ENCODE results near the gene DBX1.
A peak's percentile ranks its signal among the peaks of the same experiment; 100 is the strongest.
"Not testable (repeated sequence)": the region's sequence is repeated elsewhere in the genome, so short reads cannot be mapped to it uniquely, and the experiment has no call there.

DBX1 gene, protein sequence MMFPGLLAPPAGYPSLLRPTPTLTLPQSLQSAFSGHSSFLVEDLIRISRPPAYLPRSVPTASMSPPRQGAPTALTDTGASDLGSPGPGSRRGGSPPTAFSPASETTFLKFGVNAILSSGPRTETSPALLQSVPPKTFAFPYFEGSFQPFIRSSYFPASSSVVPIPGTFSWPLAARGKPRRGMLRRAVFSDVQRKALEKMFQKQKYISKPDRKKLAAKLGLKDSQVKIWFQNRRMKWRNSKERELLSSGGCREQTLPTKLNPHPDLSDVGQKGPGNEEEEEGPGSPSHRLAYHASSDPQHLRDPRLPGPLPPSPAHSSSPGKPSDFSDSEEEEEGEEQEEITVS

DNA sequence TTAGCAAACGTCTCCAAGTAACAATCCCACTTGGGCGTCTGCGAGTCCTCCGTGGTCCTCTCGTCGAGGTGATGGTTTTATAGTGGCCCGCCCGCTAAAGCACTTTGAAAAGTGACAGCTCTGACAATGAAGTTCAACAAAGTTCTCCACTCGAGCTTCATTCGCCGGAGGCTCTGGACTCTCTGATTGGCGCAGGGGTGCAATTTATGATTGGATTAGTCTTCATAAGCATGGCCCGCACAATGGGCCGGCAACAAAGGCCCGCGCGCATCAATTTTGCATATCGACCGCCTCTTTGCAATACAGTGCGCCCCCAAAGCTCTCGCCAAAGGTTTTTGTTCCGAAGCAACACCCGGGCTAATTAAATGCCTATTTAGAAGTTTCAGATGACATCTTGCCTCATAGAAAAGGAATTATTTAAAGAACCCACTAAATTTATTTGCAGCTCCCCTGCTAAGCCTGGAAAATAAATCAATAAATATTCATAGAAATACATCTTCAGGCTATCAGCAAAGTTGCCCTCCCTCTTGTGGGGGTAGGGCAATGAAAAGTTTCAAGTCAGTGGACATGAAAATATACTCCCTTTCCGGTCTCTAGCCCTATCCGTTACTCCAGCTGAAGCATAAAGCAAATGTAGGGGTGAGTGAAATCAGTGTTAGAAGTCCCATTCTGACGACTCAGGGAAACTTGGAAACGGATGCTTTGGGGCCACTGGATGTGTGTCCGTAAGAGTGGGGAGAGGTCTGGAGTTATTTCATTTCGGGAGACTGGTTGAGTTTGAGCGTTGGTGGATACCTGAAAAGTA, at the start of gene DBX1:
TSS of gene DBX1 (minus strand) at position 51 of the 805 bp plus-strand sequence. CDS start 151 bp downstream, outside the sequence.
- DNase-seq = no peak

DNA sequence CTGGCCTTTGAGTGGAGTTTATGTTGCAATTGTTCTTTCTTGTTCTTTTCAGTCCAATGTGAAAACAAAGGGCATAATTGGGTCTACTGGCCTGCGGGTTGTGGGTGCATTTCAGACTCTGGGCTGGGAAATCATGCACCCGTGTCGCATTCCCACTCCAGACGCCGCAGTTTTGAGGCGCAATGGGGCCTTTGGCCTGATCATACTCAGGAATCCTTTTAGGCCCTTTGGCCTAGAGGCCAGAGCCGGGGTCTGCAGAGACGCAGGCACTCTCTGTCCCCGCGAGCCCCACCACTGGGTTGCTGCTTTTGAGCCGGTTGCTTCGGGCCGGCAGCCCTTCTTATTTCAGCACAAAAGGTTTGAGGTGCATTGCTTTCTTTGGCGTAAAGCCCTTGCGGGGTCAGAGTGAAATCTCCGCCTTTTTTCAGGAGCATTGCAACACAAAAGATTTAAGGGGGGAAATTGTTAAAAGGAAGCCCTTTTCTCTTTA, 48.4 kb upstream of the DBX1 start:
- DNase-seq = peak in 1 of 56 donors; percentile 38

DNA sequence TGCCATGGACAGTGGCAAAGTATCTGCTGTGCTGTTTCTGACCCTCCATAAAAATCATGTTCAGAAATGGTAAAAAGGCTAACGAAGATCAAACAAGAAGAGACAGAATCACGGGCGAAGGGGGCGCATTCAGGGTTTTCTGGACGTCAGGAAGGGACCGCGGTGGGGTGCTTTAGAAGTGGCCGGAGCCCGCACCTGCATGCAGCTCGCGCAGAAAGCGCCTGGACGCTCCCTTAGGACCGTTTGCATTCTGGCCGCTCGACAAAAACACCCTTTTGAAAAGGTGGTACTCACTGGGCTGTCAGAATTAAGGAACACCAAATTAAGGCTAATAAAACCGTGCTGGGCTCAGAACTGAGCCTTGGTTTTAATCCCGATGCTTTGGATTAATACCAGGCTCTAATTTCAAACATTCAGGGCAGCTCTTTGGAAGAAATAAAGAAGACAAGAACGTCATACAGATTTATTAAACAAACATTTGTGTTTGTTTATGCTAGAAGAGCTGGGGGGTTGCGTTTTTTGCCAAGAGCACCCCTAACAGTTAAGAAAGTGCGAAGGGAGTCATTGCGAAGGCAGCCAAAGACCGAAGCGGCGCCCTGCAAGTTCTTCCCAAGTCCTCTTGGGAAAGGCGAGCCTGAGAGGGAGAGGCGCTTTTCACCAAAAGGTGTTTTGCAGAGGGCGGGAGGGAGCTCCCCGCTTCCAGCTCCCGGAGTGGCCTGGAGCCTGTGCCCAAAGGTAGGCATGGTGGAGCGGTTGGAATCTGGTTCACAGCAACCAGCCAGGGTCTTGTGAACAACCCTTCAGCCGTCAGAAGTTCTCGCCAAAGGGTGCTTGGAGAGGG, 47.7 kb upstream of the DBX1 start:
- DNase-seq = peak in 4 of 56 donors; percentile 5 to 56 (median 8)

DNA sequence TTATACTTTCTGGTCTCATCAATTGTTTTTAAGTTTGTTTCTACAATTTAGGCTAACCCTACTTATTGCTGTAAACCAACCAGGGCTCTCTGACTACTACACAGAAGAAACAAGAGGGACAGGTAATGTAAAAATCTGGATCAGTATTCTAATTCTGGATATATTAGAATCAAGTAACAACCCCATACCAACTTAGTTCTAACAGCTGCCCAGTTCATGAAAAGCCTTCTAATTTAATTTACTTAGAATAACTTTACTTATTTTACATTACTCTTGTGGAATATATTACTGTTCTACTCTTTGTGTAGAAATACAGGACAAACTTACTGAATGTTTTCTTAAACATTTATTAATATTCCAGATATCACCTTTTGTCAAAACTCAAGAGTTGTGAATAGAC, 45.5 kb upstream of the DBX1 start:
- DNase-seq = no peak

DNA sequence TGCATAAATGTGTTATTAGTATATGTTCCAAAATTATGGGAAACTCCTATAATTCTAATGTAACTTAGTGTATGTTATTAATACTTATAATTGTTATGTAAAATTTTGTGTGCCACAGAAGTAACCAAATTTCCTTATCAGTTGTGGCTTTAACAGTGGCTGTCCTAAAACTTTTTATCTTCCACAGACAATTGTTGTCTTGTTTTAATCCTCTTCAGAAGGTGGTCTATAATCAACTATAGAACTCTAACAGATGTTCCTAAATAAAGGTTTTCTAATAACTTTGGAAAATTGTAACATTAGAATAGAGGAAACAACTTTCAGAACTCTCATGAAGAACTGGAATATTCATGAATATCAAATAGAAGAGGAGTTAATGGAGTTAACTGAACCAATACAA, 44.4 kb upstream of the DBX1 start:
- no peak for DNase-seq

DNA sequence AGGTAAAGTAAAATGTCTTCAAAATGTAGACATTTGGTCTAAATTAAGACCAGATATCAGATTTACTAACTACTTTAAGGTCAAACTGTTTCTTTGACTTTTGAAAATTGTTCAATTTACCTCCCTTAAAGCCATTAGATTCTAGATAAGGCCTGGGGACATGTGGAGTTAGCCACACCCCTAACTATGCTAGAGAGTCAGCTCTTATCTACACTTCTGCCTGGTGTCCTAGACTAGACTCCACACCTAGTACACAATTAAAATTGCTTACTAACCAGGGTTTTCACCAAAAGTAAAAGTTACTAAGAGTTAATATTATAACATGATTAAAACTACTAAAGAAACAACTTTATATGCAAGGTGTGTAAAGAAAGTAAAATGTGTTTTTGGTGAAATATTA, 43.6 kb upstream of the DBX1 start:
- DNase-seq = no peak

DNA sequence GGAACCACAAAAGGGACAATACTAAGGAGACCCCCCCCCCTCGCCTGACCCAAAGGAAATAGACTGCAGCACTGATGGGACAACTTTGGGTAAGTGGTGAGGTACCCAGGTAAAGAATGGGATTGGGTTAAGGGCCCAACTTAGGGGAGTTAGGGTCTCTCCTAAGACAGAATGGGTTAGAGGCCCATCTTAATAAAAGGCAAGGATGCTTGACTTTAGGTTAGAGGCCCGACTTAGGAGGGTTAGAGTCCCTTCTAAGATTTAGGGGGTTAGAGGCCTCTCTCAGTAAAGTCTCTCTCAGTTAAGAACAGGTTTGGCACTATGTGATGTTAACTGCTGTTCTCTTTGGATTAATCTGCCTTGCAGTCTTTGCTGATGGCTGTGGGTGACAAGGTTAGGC, 41.0 kb upstream of the DBX1 start:
- DNase-seq = no peak

DNA sequence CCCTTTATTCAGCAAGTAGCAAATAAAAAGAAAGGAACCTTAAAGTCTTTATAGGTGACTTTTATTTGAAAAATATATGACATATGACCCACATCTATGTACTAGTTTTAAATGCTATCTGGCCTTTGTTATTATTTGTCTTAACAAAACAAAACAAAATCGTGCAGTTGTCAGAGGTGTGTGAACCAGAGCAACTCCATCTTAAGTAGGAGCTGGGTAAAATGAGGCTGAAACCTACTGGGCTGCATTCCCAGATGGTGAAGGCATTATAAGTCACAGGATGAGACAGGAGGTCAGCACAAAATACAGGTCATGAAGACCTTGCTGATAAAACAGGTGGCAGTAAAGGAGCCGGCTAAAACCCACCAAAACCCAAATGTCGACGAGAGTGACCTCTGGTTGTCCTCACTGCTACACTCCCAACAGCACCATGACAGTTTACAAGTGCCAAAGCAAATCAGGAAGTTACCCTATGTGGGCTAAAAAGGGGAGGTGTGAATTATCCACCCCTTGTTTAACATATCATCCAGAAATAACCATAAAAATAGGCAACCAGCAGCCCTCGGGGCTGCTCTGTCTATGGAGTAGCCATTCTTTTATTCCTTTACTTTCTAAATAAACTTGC, 40.2 kb upstream of the DBX1 start:
- DNase-seq = not testable (repeated sequence)

DNA sequence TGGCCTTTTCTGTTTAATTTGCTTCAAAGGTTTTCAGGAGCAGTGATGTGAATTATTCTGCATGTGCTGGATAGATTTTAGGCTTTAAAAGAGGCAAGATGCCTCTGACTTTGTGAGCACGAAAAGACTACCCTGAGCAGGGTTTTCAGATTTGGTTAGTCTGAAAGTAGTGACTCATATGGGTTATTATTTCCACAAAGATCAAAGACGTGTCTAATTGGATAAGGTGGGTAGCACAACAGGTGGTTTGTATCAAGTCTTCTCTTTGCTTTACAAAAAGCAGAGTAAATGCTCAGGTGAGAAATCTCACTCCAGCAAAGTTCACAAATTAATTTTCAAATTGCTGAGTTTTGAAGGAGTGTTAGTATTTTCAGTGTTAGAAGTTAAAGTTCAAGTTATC, 37.6 kb upstream of the DBX1 start:
- no peak for DNase-seq

DNA sequence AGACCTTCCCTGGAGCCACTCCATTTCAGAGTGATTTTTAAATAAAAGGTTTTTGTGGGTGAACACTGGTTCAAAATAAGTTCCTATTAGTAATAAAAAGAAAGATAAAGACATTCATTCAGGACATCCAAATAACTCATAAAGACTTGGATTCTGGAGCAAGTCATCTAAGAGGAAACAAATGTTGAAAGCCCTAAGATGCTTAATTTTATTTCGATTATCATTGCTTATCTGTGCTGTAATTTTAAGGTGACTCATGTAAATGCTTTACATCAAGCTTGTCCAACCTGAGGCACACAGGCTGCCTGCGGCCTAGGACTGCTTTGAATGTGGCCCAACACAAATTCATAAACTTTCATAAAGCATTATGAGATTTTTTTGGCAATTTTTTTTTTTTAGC, 34.2 kb upstream of the DBX1 start:
- DNase-seq = no peak

DNA sequence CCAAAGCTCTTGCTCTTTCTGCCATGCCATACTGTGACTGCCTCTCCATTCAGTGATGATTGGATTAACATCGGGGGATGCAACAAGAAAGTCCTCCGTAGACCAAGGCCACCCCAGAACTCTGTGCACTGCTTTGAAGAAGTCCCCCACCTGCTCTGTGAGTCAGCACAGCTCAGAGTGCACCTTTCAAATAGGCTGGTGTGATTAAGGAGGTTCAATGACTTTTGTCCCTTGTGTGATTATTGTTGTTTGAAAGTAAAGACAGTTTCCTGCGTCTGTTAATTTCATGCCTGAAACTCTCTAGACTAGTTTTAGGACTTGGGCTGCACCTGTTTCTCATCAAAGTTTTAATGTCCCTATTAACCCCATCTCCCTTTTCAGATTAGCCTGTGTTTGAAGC, 33.0 kb upstream of the DBX1 start:
- DNase-seq = no peak

DNA sequence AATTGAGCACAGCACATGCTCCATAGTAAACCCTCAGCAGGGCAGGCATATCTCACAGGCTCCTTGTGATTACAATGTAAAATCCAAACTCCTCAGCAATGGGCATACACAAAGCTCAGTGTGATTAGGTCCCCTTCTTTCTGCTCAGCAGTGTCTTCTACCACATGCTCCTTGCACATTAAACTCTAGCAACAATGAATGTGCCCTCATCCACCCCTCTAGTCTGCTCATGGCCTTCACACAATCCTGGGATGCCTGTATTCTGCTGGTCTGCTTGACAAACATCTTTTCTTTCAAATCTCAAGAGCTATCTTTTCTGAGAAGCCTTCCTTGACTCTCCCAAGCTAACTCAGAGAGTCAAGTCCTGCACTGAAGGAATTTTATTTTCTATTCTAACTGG, 32.4 kb upstream of the DBX1 start:
- DNase-seq = no peak

DNA sequence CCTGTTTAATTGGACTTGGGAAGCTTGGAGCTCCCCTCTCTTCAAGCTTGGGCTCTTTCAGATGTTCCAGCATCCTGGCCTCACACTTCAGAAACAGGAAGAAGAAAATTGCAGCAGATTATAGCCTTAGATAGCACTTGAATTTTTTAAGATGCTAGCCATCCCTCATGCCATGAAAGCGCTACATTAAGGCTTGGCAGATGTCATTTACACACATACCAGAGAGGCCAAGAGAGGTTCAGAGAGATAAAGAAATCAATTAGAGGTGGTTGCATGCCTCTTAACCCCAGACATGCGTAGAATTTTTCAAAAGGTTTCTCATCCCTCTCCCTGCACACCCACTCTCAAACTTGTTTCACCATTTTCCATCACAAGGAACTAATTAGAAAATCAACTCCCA, 31.9 kb upstream of the DBX1 start:
- DNase-seq = no peak

DNA sequence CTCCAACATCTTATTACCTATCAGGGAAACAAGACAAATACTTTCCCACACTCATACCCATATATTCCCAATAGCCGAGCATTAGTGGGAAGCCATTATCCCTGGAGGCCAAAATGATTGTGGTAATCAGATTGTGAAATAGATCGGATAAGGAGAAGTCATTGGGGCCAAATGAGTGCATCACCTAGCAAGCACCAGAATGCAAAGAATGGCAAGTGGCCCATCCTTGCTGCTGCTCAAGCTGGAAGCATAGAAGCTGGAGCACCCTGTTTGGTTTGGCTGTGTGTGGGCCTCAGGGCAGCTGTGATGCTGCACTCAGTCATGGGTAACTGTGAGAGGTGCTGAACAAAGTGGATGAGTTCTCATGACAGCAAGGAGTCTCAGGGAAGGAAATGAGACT, 18.7 kb upstream of the DBX1 start:
- DNase-seq = no peak

DNA sequence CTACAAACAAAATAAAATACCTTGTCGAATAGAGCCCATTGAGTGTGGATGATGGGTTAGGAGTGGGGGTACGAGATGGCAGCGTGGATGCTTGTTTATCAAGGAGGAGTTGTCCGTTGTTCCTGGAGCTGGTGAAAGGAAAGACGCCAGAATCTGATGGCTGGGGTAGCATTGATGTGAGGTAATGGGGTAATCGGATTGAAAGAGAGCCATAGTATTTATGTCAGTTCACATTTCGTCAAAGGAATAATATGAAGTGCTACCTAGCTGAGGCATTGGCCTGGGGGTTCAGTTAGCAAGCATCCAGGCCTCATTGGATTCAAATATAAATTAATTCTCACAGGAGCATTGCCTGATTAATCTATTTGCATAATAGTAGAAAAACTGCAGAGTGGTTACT, 16.9 kb upstream of the DBX1 start:
- DNase-seq = no peak

DNA sequence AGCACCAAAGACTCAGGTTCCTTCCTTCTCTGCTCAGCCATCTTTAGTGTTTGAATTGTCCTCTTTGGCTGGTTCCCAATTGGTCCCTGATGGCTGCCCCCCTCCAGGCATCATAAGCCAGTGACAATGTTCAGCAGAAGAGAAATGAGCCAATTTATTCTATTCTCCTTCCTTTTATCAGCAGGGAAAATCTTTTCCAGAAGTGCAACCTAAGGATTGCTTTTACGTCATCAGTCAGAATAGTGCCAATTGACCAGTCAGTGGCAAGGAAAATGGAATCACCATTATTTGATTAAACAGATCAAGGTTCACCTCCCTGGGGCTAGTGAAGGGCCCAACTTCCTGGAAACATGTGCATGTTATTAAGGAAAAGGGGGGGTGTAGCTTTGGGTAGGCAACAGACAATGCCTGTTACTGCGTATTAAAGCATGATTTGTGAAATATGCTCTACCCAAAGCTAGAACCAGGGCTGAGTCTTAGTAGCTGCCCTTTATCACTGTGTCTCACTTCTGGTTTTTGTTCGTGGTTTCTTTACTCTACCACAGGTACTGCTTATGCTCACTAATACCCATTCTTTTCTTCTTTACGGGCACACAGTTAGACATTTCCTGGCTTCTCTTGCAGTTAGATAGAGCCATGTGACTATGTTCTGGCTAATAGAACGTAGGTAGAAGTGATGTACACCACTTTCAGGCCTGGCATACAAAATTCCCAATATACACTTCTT, 12.6 kb upstream of the DBX1 start:
- DNase-seq = no peak

DNA sequence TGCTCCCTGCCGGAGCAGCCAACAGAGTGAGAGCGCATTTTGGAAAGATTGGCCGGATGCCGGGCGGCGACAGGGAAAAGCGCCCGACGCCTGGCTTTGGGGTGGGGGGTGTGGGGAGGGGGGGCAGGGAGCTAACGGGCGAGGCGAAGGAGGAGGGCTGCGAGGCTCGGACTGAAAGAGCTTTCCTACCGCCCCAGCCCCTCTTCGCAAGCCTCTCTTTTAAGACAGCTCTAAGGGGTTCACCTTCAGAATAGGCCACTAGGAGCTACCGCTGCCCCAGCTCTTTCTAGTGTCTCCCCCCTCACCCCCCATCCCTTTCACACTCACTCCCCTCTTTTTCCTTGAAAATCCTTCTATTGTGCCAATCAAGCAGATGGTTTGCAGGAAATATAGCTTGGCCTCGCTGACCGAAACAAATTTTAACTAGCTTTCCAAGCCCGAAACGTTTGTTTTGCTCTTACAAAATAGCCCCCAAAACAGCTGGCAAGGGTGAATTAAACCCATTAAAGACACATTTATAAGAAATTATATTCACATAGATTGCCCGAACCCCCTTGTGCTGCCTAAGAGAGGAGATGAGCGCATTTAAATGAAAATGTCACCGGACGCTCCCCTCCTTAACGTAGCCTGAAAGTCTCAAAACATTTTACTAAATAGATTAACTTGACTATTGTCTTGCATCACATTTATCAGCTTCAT, 3.7 kb upstream of the DBX1 start:
- DNase-seq = no peak

DNA sequence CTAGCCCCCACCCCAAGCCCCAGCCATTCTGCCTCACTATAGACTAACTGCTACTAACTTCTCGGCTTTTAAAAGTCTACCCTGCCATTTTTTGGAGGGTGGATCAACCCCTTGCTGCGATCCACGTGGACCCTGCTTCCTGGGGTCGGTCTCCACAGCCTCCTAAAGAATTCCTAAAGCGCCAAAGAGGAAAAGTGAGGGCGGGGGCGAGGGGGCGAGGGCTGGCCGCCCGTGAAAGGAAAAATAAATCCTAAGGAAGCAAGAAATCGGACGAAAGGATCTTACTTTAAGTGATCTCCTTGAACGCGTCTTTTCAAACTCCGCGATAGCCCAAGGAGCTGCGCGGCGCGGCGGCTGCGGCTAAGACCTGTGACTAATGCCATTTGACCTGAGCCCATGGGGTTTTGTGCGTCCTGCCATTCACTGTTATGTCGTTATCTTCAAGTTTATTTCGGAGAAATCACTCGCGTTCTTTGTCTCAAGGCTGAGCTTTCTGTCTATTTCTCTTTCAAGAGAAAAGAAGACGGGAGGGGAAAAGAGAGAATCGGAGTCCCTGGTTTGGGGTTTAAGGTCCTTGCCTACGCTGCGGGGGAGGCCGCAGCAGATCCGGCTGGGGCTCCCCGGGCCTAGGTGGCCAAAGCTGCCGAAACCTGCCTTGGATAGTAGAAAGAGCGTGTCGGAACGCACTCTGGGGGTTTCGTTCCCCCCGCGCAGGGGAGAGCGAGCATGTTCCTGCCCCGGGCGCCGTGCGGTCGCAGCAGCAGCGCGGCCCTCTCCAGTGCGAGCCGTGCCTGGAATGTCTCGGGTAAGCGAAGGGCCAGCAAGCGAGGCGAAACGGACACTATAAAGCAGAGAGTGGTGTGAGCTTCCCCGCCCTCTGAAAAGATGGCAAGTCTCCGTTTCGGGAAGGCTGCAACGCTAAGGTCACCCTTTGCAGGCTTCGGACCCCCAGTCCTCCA, 2.8 kb upstream of the DBX1 start:
- no peak for DNase-seq

All from amygdala (tissue), 56 donors.